H1 (cell line): ENCODE measurements around the gene TACC2. TPM values are rescaled to one million over a fixed set of nuclear protein-coding genes. Genes with fewer than 3 reads are reported as not detected.

Experiments
- CTCF ChIA-PET: fragments of 300-600 bp; sonication (Branson Sonifier 250); formaldehyde crosslinking; loops from one replicate; lab custom pipeline; 2021; ENCODE audit not compliant: partially characterized antibody; lab: Charles Lee
- POLR2A ChIA-PET: fragments of 300-600 bp; sonication (Branson Sonifier 250); formaldehyde crosslinking; loops from one replicate; lab custom pipeline; 2021; ENCODE audit warnings: inconsistent platforms; ENCODE audit not compliant: partially characterized antibody; lab: Charles Lee
- DNase-seq, 2 experiments: peaks; one replicate each; pipeline versions ENCODE4 v3.0.0 to v3.0.0-alpha.2; 2010 to 2022; ENCODE audit warnings: low spot score in 2 of 2, low read depth in 1 of 2, mixed read lengths in 1 of 2
- FAIRE-seq: peaks from 2 replicates; lab custom pipeline; 2011; peaks lifted over from hg19 to GRCh38; lab: Jason Lieb, UNC
- H2AFZ ChIP-seq: 2 replicates; pipeline ENCODE4 v1.8.1; 2012; ENCODE audit warnings: low read length, inconsistent platforms
- H2AK5ac ChIP-seq: 2 replicates; pipeline ENCODE4 v1.6.1; 2013; ENCODE audit warnings: low read depth, low read length
- H2BK120ac ChIP-seq: replicated peaks from 2 replicates; pipeline ENCODE3; 2013; ENCODE audit warnings: low read depth, low read length, inconsistent platforms
- H2BK12ac ChIP-seq: 2 replicates; pipeline ENCODE4 v1.6.1; 2013; ENCODE audit warnings: low read depth, low read length
- H2BK15ac ChIP-seq: 2 replicates; pipeline ENCODE4 v1.6.1; 2013; ENCODE audit warnings: low read length
- H2BK20ac ChIP-seq: 2 replicates; pipeline ENCODE4 v1.6.1; 2013; ENCODE audit warnings: low read length
- H2BK5ac ChIP-seq: 2 replicates; pipeline ENCODE4 v1.6.1; 2013; ENCODE audit warnings: low read depth, low read length
- H3K14ac ChIP-seq: 2 replicates; pipeline ENCODE4 v1.6.1; 2013; ENCODE audit warnings: inconsistent platforms; ENCODE audit not compliant: insufficient read length
- H3K18ac ChIP-seq: 2 replicates; pipeline ENCODE4 v1.6.1; 2013; ENCODE audit warnings: low read length; ENCODE audit errors: extremely low read depth
- H3K23ac ChIP-seq: 2 replicates; pipeline ENCODE4 v1.6.1; 2013; ENCODE audit warnings: inconsistent platforms; ENCODE audit not compliant: insufficient read length
- H3K23me2 ChIP-seq: 2 replicates; pipeline ENCODE4 v1.6.1; 2013; ENCODE audit warnings: low read depth, low read length
- H3K27ac ChIP-seq: 2 replicates; pipeline ENCODE4 v1.6.1; 2011; ENCODE audit warnings: low read depth, low read length, inconsistent platforms
- H3K27me3 ChIP-seq, 4 experiments: replicated peaks in 1 of 4; 1 replicate in 1 of 4; 2 replicates in 3 of 4; pipeline versions ENCODE4 v1.6.1 to v1.8.1; 2011 to 2013; ENCODE audit warnings: low read length in 3 of 4, mild to moderate bottlenecking in 3 of 4, inconsistent platforms in 2 of 4, mixed read lengths in 2 of 4, moderate library complexity in 1 of 4; ENCODE audit not compliant: control insufficient read depth in 3 of 4, insufficient read depth in 3 of 4; ENCODE audit errors: extremely low read depth in 1 of 4
- H3K36me3 ChIP-seq, 4 experiments: 2 replicates each; pipeline versions ENCODE4 v1.6.1 to v1.8.1; 2011 to 2013; ENCODE audit warnings: mild to moderate bottlenecking in 4 of 4, low read length in 3 of 4, moderate library complexity in 2 of 4, control low read depth in 1 of 4, inconsistent platforms in 1 of 4; ENCODE audit not compliant: insufficient read depth in 4 of 4, control insufficient read depth in 2 of 4
- H3K4ac ChIP-seq: replicated peaks from 2 replicates; pipeline ENCODE3; 2013; ENCODE audit warnings: low read length, low read depth, mixed read lengths, inconsistent platforms; ENCODE audit not compliant: insufficient read length
- H3K4me1 ChIP-seq, 4 experiments: replicated peaks in 1 of 4; 1 replicate in 1 of 4; 2 replicates in 3 of 4; pipeline versions ENCODE4 v1.6.1 to v1.8.1; 2011 to 2013; ENCODE audit warnings: low read length in 3 of 4, inconsistent platforms in 2 of 4, mixed read lengths in 1 of 4; ENCODE audit not compliant: insufficient read depth in 4 of 4, control insufficient read depth in 3 of 4
- H3K4me2 ChIP-seq, 2 experiments: 2 replicates each; pipeline versions ENCODE4 v1.6.1 to v1.8.1; 2011 to 2013; ENCODE audit warnings: low read depth in 2 of 2, low read length in 2 of 2, control low read depth in 1 of 2, inconsistent platforms in 1 of 2, mild to moderate bottlenecking in 1 of 2; ENCODE audit not compliant: insufficient read depth in 1 of 2
- H3K4me3 ChIP-seq, 4 experiments: fragments of 200-600, 300-600 bp in 1 of 4; sonication (generic), shearing (Covaris generic), sonication (Bioruptor Twin) in 1 of 4; 2 replicates each; pipeline versions ENCODE4 v1.5.1 to v1.8.1; 2011 to 2016; ENCODE audit warnings: low read length in 4 of 4, low read depth in 3 of 4, control low read depth in 2 of 4, inconsistent platforms in 2 of 4, mild to moderate bottlenecking in 2 of 4, mixed read lengths in 1 of 4, moderate library complexity in 1 of 4; ENCODE audit not compliant: insufficient read depth in 2 of 4; ENCODE audit errors: extremely low read depth in 1 of 4
- H3K56ac ChIP-seq: replicated peaks from 2 replicates; pipeline ENCODE3; 2013; ENCODE audit warnings: low read depth, mild to moderate bottlenecking, mixed read lengths, low read length, inconsistent platforms; ENCODE audit not compliant: insufficient read length
- H3K79me1 ChIP-seq: 2 replicates; pipeline ENCODE4 v1.6.1; 2013; ENCODE audit warnings: low read depth, low read length, control low read depth
- H3K79me2 ChIP-seq, 2 experiments: 2 replicates each; pipeline versions ENCODE4 v1.6.1 to v1.8.1; 2012 to 2013; ENCODE audit warnings: low read length in 2 of 2, mild to moderate bottlenecking in 2 of 2, inconsistent platforms in 1 of 2; ENCODE audit not compliant: insufficient read depth in 2 of 2, control insufficient read depth in 1 of 2
- H3K9ac ChIP-seq, 4 experiments: replicated peaks in 1 of 4; 1 replicate in 1 of 4; 2 replicates in 3 of 4; pipeline versions ENCODE4 v1.6.1 to v1.8.1; 2011 to 2013; ENCODE audit warnings: low read depth in 3 of 4, low read length in 3 of 4, control low read depth in 2 of 4, mild to moderate bottlenecking in 2 of 4, moderate library complexity in 2 of 4, inconsistent platforms in 1 of 4; ENCODE audit errors: extremely low read depth in 1 of 4
- H3K9me3 ChIP-seq, 2 experiments: 2 replicates each; pipeline versions ENCODE4 v1.6.1 to v1.8.1; 2012 to 2013; ENCODE audit warnings: mild to moderate bottlenecking in 2 of 2, moderate library complexity in 2 of 2, control low read depth in 1 of 2, inconsistent platforms in 1 of 2, low read depth in 1 of 2, low read length in 1 of 2, mixed read lengths in 1 of 2; ENCODE audit not compliant: insufficient read depth in 2 of 2
- H4K20me1 ChIP-seq, 2 experiments: replicated peaks in 1 of 2; 2 replicates each; pipeline versions ENCODE3 to v1.8.1; 2011 to 2013; ENCODE audit warnings: inconsistent platforms in 2 of 2, low read length in 2 of 2, mild to moderate bottlenecking in 1 of 2; ENCODE audit not compliant: insufficient read depth in 2 of 2, control insufficient read depth in 1 of 2
- H4K5ac ChIP-seq: 2 replicates; pipeline ENCODE4 v1.6.1; 2013; ENCODE audit warnings: low read length, low read depth, mixed read lengths, inconsistent platforms; ENCODE audit not compliant: insufficient read length
- H4K8ac ChIP-seq: 2 replicates; pipeline ENCODE4 v1.8.0; 2013; ENCODE audit warnings: mild to moderate bottlenecking, moderate library complexity, low read length, inconsistent platforms; ENCODE audit not compliant: insufficient read depth; ENCODE audit errors: extremely low read depth
- H4K91ac ChIP-seq: replicated peaks from 2 replicates; pipeline ENCODE3; 2013; ENCODE audit warnings: low read length, mixed read lengths, inconsistent platforms; ENCODE audit not compliant: insufficient read length
- CBX8 ChIP-seq: fragments of 300-800, 300-1000 bp; sonication (generic); IDR thresholded peaks from 2 replicates; pipeline ENCODE4 v1.7.1; 2016; ENCODE audit warnings: low read depth, low read length, borderline replicate concordance
- CHD2 ChIP-seq: IDR thresholded peaks from 2 replicates; pipeline ENCODE4 v1.6.1; 2012; ENCODE audit warnings: low read length, improper control_type of control experiment
- JUND ChIP-seq: IDR thresholded peaks from 2 replicates; pipeline ENCODE4 v1.6.1; 2011; ENCODE audit warnings: mild to moderate bottlenecking, improper control_type of control experiment, low read length
- KDM5A ChIP-seq: fragments of 200-600 bp; IDR thresholded peaks from 2 replicates; pipeline ENCODE4 v1.7.1; 2012; ENCODE audit warnings: mild to moderate bottlenecking, low read length, inconsistent platforms, mixed read lengths
- RNF2 ChIP-seq: fragments of 200-900, 300-1000 bp; sonication (generic); IDR thresholded peaks from 2 replicates; pipeline ENCODE4 v1.7.1; 2016; ENCODE audit warnings: borderline replicate concordance, low read depth, mild to moderate bottlenecking, antibody characterized with exemption, low read length; ENCODE audit not compliant: poor library complexity, severe bottlenecking; ENCODE audit errors: missing control alignments
- TAF1 ChIP-seq: IDR thresholded peaks from 2 replicates; pipeline ENCODE4 v1.6.1; 2011; ENCODE audit warnings: mild to moderate bottlenecking, low read depth, low read length
- WGBS, 2 experiments: shearing (Covaris generic) in 1 of 2; methylation state at CpG; one replicate each; pipeline versions ENCODE4 v1.1.6 to v1.1.7; 2013 to 2015; ENCODE audit warnings: low lambda C conversion rate in 2 of 2, mixed read lengths in 2 of 2, inconsistent platforms in 1 of 2, low coverage in 1 of 2, missing lambda C conversion rate in 1 of 2; ENCODE audit not compliant: insufficient replicate concordance in 2 of 2, insufficient coverage in 1 of 2, insufficient read length in 1 of 2; ENCODE audit errors: extremely low coverage in 1 of 2, missing lambda C conversion rate in 1 of 2; 5-methylcytosine and 5-hydroxymethylcytosine counted together
- polyA plus RNA-seq, 7 experiments: library from polyadenylated mRNA; depleted of rRNA in 3 of 7; stranded (reverse) in 5 of 7; unstranded in 2 of 7; fragments of >200 nt in 5 of 7; fragments of 200-250 nt in 2 of 7; gene quantifications; 1 replicate in 5 of 7; 2 replicates in 1 of 7; 4 replicates in 1 of 7; pipeline versions ENCODE4 v1.2.1 to v1.2.3, GENCODE V29; 2011 to 2013; ENCODE audit warnings: missing spikeins in 2 of 7, mixed read lengths in 2 of 7
- total RNA-seq: library from RNA; stranded (reverse); fragmentation: NEBNext Ultra II Directional; extraction: Animal tissue kit (Norgen Biotek cat#: 25700); gene quantifications from 2 replicates; pipeline ENCODE4 v1.2.1, GENCODE V29; 2021

Gene TACC2
- total and polyA plus RNA-seq, 2 of the 8 experiments (the other 6 are each of a cell fraction or from before 2014, with no cell fraction given), result 21.2 to 46.6 TPM

DNA sequence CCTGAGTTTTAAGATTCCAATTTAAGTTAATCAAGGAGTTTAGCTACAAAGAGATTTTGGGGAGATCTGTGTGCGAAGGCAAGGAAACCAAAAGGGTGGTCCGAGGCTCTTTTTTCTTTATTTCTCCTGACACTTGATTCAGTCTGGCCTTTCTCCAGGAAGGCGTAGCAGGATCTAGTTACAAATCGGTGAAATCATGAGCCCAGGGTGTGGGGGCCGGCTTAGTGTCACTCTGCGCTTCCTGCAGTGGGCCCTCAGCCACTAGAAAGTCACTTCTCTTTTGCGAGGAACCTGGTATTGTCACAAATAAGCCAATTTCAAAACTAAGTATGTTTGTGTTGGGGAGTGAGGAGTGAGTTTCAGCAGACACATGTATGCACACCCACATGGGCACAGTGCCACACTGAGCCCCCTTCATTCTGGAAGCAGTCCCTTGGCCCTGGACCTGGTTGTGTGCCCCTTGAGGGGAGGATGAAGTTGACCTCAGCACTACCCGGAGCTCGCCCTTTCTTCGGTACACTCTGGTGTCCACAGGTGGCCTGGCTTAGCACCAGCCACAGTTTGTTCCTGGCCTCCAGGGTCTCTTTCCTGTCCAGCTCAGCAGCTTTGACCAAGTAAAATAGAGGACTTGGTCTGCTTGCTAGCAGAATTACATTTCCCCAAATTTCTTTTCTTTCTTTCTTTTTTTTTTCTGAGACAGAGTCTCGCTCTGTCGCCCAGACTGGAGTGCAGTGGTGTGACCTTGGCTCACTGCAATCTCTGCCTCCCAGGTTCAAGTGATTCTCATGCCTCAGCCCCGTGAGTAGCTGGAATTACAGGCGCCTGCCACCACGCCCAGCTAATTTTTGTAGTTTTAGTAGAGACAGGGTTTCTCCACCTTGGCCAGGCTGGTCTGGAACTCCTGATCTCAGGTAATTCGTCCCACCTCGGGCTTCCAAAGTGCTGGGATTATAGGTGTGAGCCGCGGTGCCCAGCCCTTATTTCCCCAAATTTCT, 198.2 kb downstream of the TACC2 start:
- DNase-seq (no peak), FAIRE-seq (no peak)
- Histone ChIP-seq H3K4me1 (peaks cover 12 to 29% (median 27%) of the 10 kb centered on the region in 4 experiments; a peak in 6 of 7 replicates), H3K4me2 (no peak overlapping the region), H3K56ac (no peak overlapping the region), H3K27me3 (no peaks in the 10 kb centered on the region), H3K14ac (no peak overlapping the region), H3K79me1 (peaks cover 22% of the 10 kb centered on the region), H2BK20ac (no peak overlapping the region), H2BK12ac (no peak overlapping the region), H3K27ac (no peak overlapping the region), H3K23ac (no peak overlapping the region), H2BK5ac (no peak overlapping the region), H2AK5ac (peak overlapping the region; percentile 26; the same call in 1 of the 2 replicates), H3K23me2 (no peaks in the 10 kb centered on the region), H3K4me3 (no peak overlapping the region), H3K9me3 (no peaks in the 10 kb centered on the region), H4K91ac (no peak overlapping the region), H3K4ac (no peak overlapping the region), H3K79me2 (peaks cover 3 to 96% of the 10 kb centered on the region in 2 experiments; a peak in 3 of 4 replicates), H2BK120ac (no peak overlapping the region), H4K8ac (no peak overlapping the region), H2AFZ (no peak overlapping the region), H3K18ac (no peak overlapping the region), H2BK15ac (0 out of 2 replicates have a peak overlapping the region, but pooled peaks have one; percentile 0), H4K20me1 (peaks cover 8 to 17% of the 10 kb centered on the region in 2 experiments), H4K5ac (no peak overlapping the region), H3K36me3 (no peaks in the 10 kb centered on the region), H3K9ac (no peak overlapping the region)
- WGBS, 2 experiments, result 86% methylated on average over 17 of the region's 19 CpGs; no CpG with 5 or more reads in 1 of the 2 experiments
- ChIA-PET CTCF (interaction anchor here (0.6 to 2.5 kb wide), 11 partner anchors 12 to 277 kb away, joined by 3 to 10 read pairs (median 4); no protein-coding TSS in a partner anchor), POLR2A (interaction anchor here (21.8 kb wide), 1 partner anchor 20 kb away, joined by 237 read pairs; no protein-coding TSS in a partner anchor)
- no peak for TF ChIP-seq CBX8
- TF ChIP-seq CHD2, result no peak
- TF ChIP-seq KDM5A, result no peak
- no peak for TF ChIP-seq RNF2
- TF ChIP-seq TAF1, result no peak
- no peak for TF ChIP-seq JUND
